H1 (cell line): Measurements from ENCODE around the gene UNC93A. TPM values are rescaled to one million over a fixed set of nuclear protein-coding genes. Genes with fewer than 3 reads are reported as not detected.

Experiments used
- CTCF ChIA-PET: fragments of 300-600 bp; sonication (Branson Sonifier 250); formaldehyde crosslinking; loops from one replicate; lab custom pipeline; 2021; ENCODE audit not compliant: partially characterized antibody; lab: Charles Lee
- POLR2A ChIA-PET: fragments of 300-600 bp; sonication (Branson Sonifier 250); formaldehyde crosslinking; loops from one replicate; lab custom pipeline; 2021; ENCODE audit warnings: inconsistent platforms; ENCODE audit not compliant: partially characterized antibody; lab: Charles Lee
- DNase-seq, 2 experiments: peaks; one replicate each; pipeline versions ENCODE4 v3.0.0 to v3.0.0-alpha.2; 2010 to 2022; ENCODE audit warnings: low spot score in 2 of 2, low read depth in 1 of 2, mixed read lengths in 1 of 2
- FAIRE-seq: peaks from 2 replicates; lab custom pipeline; 2011; peaks lifted over from hg19 to GRCh38; lab: Jason Lieb, UNC
- H2AFZ ChIP-seq: 2 replicates; pipeline ENCODE4 v1.8.1; 2012; ENCODE audit warnings: low read length, inconsistent platforms
- H2AK5ac ChIP-seq: 2 replicates; pipeline ENCODE4 v1.6.1; 2013; ENCODE audit warnings: low read depth, low read length
- H2BK120ac ChIP-seq: replicated peaks from 2 replicates; pipeline ENCODE3; 2013; ENCODE audit warnings: low read depth, low read length, inconsistent platforms
- H2BK12ac ChIP-seq: 2 replicates; pipeline ENCODE4 v1.6.1; 2013; ENCODE audit warnings: low read depth, low read length
- H2BK15ac ChIP-seq: 2 replicates; pipeline ENCODE4 v1.6.1; 2013; ENCODE audit warnings: low read length
- H2BK20ac ChIP-seq: 2 replicates; pipeline ENCODE4 v1.6.1; 2013; ENCODE audit warnings: low read length
- H2BK5ac ChIP-seq: 2 replicates; pipeline ENCODE4 v1.6.1; 2013; ENCODE audit warnings: low read depth, low read length
- H3K14ac ChIP-seq: 2 replicates; pipeline ENCODE4 v1.6.1; 2013; ENCODE audit warnings: inconsistent platforms; ENCODE audit not compliant: insufficient read length
- H3K18ac ChIP-seq: 2 replicates; pipeline ENCODE4 v1.6.1; 2013; ENCODE audit warnings: low read length; ENCODE audit errors: extremely low read depth
- H3K23ac ChIP-seq: 2 replicates; pipeline ENCODE4 v1.6.1; 2013; ENCODE audit warnings: inconsistent platforms; ENCODE audit not compliant: insufficient read length
- H3K23me2 ChIP-seq: 2 replicates; pipeline ENCODE4 v1.6.1; 2013; ENCODE audit warnings: low read depth, low read length
- H3K27ac ChIP-seq: 2 replicates; pipeline ENCODE4 v1.6.1; 2011; ENCODE audit warnings: low read depth, low read length, inconsistent platforms
- H3K27me3 ChIP-seq, 4 experiments: replicated peaks in 1 of 4; 1 replicate in 1 of 4; 2 replicates in 3 of 4; pipeline versions ENCODE4 v1.6.1 to v1.8.1; 2011 to 2013; ENCODE audit warnings: low read length in 3 of 4, mild to moderate bottlenecking in 3 of 4, inconsistent platforms in 2 of 4, mixed read lengths in 2 of 4, moderate library complexity in 1 of 4; ENCODE audit not compliant: control insufficient read depth in 3 of 4, insufficient read depth in 3 of 4; ENCODE audit errors: extremely low read depth in 1 of 4
- H3K36me3 ChIP-seq, 4 experiments: 2 replicates each; pipeline versions ENCODE4 v1.6.1 to v1.8.1; 2011 to 2013; ENCODE audit warnings: mild to moderate bottlenecking in 4 of 4, low read length in 3 of 4, moderate library complexity in 2 of 4, control low read depth in 1 of 4, inconsistent platforms in 1 of 4; ENCODE audit not compliant: insufficient read depth in 4 of 4, control insufficient read depth in 2 of 4
- H3K4ac ChIP-seq: replicated peaks from 2 replicates; pipeline ENCODE3; 2013; ENCODE audit warnings: low read length, low read depth, mixed read lengths, inconsistent platforms; ENCODE audit not compliant: insufficient read length
- H3K4me1 ChIP-seq, 4 experiments: replicated peaks in 1 of 4; 1 replicate in 1 of 4; 2 replicates in 3 of 4; pipeline versions ENCODE4 v1.6.1 to v1.8.1; 2011 to 2013; ENCODE audit warnings: low read length in 3 of 4, inconsistent platforms in 2 of 4, mixed read lengths in 1 of 4; ENCODE audit not compliant: insufficient read depth in 4 of 4, control insufficient read depth in 3 of 4
- H3K4me2 ChIP-seq, 2 experiments: 2 replicates each; pipeline versions ENCODE4 v1.6.1 to v1.8.1; 2011 to 2013; ENCODE audit warnings: low read depth in 2 of 2, low read length in 2 of 2, control low read depth in 1 of 2, inconsistent platforms in 1 of 2, mild to moderate bottlenecking in 1 of 2; ENCODE audit not compliant: insufficient read depth in 1 of 2
- H3K4me3 ChIP-seq, 4 experiments: fragments of 200-600, 300-600 bp in 1 of 4; sonication (generic), shearing (Covaris generic), sonication (Bioruptor Twin) in 1 of 4; 2 replicates each; pipeline versions ENCODE4 v1.5.1 to v1.8.1; 2011 to 2016; ENCODE audit warnings: low read length in 4 of 4, low read depth in 3 of 4, control low read depth in 2 of 4, inconsistent platforms in 2 of 4, mild to moderate bottlenecking in 2 of 4, mixed read lengths in 1 of 4, moderate library complexity in 1 of 4; ENCODE audit not compliant: insufficient read depth in 2 of 4; ENCODE audit errors: extremely low read depth in 1 of 4
- H3K56ac ChIP-seq: replicated peaks from 2 replicates; pipeline ENCODE3; 2013; ENCODE audit warnings: low read depth, mild to moderate bottlenecking, mixed read lengths, low read length, inconsistent platforms; ENCODE audit not compliant: insufficient read length
- H3K79me1 ChIP-seq: 2 replicates; pipeline ENCODE4 v1.6.1; 2013; ENCODE audit warnings: low read depth, low read length, control low read depth
- H3K79me2 ChIP-seq, 2 experiments: 2 replicates each; pipeline versions ENCODE4 v1.6.1 to v1.8.1; 2012 to 2013; ENCODE audit warnings: low read length in 2 of 2, mild to moderate bottlenecking in 2 of 2, inconsistent platforms in 1 of 2; ENCODE audit not compliant: insufficient read depth in 2 of 2, control insufficient read depth in 1 of 2
- H3K9ac ChIP-seq, 4 experiments: replicated peaks in 1 of 4; 1 replicate in 1 of 4; 2 replicates in 3 of 4; pipeline versions ENCODE4 v1.6.1 to v1.8.1; 2011 to 2013; ENCODE audit warnings: low read depth in 3 of 4, low read length in 3 of 4, control low read depth in 2 of 4, mild to moderate bottlenecking in 2 of 4, moderate library complexity in 2 of 4, inconsistent platforms in 1 of 4; ENCODE audit errors: extremely low read depth in 1 of 4
- H3K9me3 ChIP-seq, 2 experiments: 2 replicates each; pipeline versions ENCODE4 v1.6.1 to v1.8.1; 2012 to 2013; ENCODE audit warnings: mild to moderate bottlenecking in 2 of 2, moderate library complexity in 2 of 2, control low read depth in 1 of 2, inconsistent platforms in 1 of 2, low read depth in 1 of 2, low read length in 1 of 2, mixed read lengths in 1 of 2; ENCODE audit not compliant: insufficient read depth in 2 of 2
- H4K20me1 ChIP-seq, 2 experiments: replicated peaks in 1 of 2; 2 replicates each; pipeline versions ENCODE3 to v1.8.1; 2011 to 2013; ENCODE audit warnings: inconsistent platforms in 2 of 2, low read length in 2 of 2, mild to moderate bottlenecking in 1 of 2; ENCODE audit not compliant: insufficient read depth in 2 of 2, control insufficient read depth in 1 of 2
- H4K5ac ChIP-seq: 2 replicates; pipeline ENCODE4 v1.6.1; 2013; ENCODE audit warnings: low read length, low read depth, mixed read lengths, inconsistent platforms; ENCODE audit not compliant: insufficient read length
- H4K8ac ChIP-seq: 2 replicates; pipeline ENCODE4 v1.8.0; 2013; ENCODE audit warnings: mild to moderate bottlenecking, moderate library complexity, low read length, inconsistent platforms; ENCODE audit not compliant: insufficient read depth; ENCODE audit errors: extremely low read depth
- H4K91ac ChIP-seq: replicated peaks from 2 replicates; pipeline ENCODE3; 2013; ENCODE audit warnings: low read length, mixed read lengths, inconsistent platforms; ENCODE audit not compliant: insufficient read length
- BRCA1 ChIP-seq: IDR thresholded peaks from 2 replicates; pipeline ENCODE4 v1.6.1; 2012; ENCODE audit warnings: low read depth, low read length, improper control_type of control experiment
- CEBPB ChIP-seq: IDR thresholded peaks from 2 replicates; pipeline ENCODE4 v1.6.1; 2012; ENCODE audit warnings: low read depth, low read length
- CHD2 ChIP-seq: IDR thresholded peaks from 2 replicates; pipeline ENCODE4 v1.6.1; 2012; ENCODE audit warnings: low read length, improper control_type of control experiment
- CREB1 ChIP-seq: IDR thresholded peaks from 2 replicates; pipeline ENCODE4 v1.6.1; 2012; ENCODE audit warnings: inconsistent platforms
- KDM5A ChIP-seq: fragments of 200-600 bp; IDR thresholded peaks from 2 replicates; pipeline ENCODE4 v1.7.1; 2012; ENCODE audit warnings: mild to moderate bottlenecking, low read length, inconsistent platforms, mixed read lengths
- NANOG ChIP-seq: IDR thresholded peaks from 2 replicates; pipeline ENCODE4 v1.6.1; 2011; ENCODE audit warnings: low read length, low read depth, mild to moderate bottlenecking, inconsistent platforms; ENCODE audit not compliant: insufficient read depth, poor library complexity, severe bottlenecking
- RBBP5 ChIP-seq: IDR thresholded peaks from 2 replicates; pipeline ENCODE4 v1.7.1; 2012; ENCODE audit warnings: low read depth, mild to moderate bottlenecking, inconsistent platforms, low read length, moderate library complexity, borderline replicate concordance
- SIN3A ChIP-seq, 2 experiments: IDR thresholded peaks in 1 of 2; conservative IDR thresholded peaks in 1 of 2; 2 replicates each; pipeline ENCODE4 v1.6.1; 2011 to 2012; ENCODE audit warnings: low read length in 2 of 2, improper control_type of control experiment in 1 of 2, low read depth in 1 of 2, mild to moderate bottlenecking in 1 of 2
- TAF1 ChIP-seq: IDR thresholded peaks from 2 replicates; pipeline ENCODE4 v1.6.1; 2011; ENCODE audit warnings: mild to moderate bottlenecking, low read depth, low read length
- WGBS, 2 experiments: shearing (Covaris generic) in 1 of 2; methylation state at CpG; one replicate each; pipeline versions ENCODE4 v1.1.6 to v1.1.7; 2013 to 2015; ENCODE audit warnings: low lambda C conversion rate in 2 of 2, mixed read lengths in 2 of 2, inconsistent platforms in 1 of 2, low coverage in 1 of 2, missing lambda C conversion rate in 1 of 2; ENCODE audit not compliant: insufficient replicate concordance in 2 of 2, insufficient coverage in 1 of 2, insufficient read length in 1 of 2; ENCODE audit errors: extremely low coverage in 1 of 2, missing lambda C conversion rate in 1 of 2; 5-methylcytosine and 5-hydroxymethylcytosine counted together
- polyA plus RNA-seq, 7 experiments: library from polyadenylated mRNA; depleted of rRNA in 3 of 7; stranded (reverse) in 5 of 7; unstranded in 2 of 7; fragments of >200 nt in 5 of 7; fragments of 200-250 nt in 2 of 7; gene quantifications; 1 replicate in 5 of 7; 2 replicates in 1 of 7; 4 replicates in 1 of 7; pipeline versions ENCODE4 v1.2.1 to v1.2.3, GENCODE V29; 2011 to 2013; ENCODE audit warnings: missing spikeins in 2 of 7, mixed read lengths in 2 of 7
- total RNA-seq: library from RNA; stranded (reverse); fragmentation: NEBNext Ultra II Directional; extraction: Animal tissue kit (Norgen Biotek cat#: 25700); gene quantifications from 2 replicates; pipeline ENCODE4 v1.2.1, GENCODE V29; 2021
- TF ChIP-seq, protein P1 (sequence below): IDR thresholded peaks from 2 replicates; pipeline ENCODE4 v1.6.1; 2012; ENCODE audit warnings: inconsistent platforms

UNC93A gene
- total and polyA plus RNA-seq, 2 of the 8 experiments (the other 6 are each of a cell fraction or from before 2014, with no cell fraction given), result 0.39 TPM; not detected in 1

- no peaks in the 10 kb centered on the region; a peak in 1 of 7 replicates for H3K4me1 ChIP-seq
- H3K36me3 ChIP-seq, result no peaks in the 10 kb centered on the region
- H3K9me3 ChIP-seq, result peaks cover 0 to 3% of the 10 kb centered on the region in 2 experiments; a peak in 1 of 4 replicates
- no peak overlapping the region for H2BK12ac ChIP-seq
- no peak overlapping the region for H3K4ac ChIP-seq
- no peak overlapping the region for H3K18ac ChIP-seq
- no peaks in the 10 kb centered on the region for H3K79me2 ChIP-seq
- no peak overlapping the region for H3K9ac ChIP-seq
- ChIA-PET CTCF (interaction anchor here (1.0 to 3.7 kb wide), 9 partner anchors 13 to 553 kb away, joined by 3 to 17 read pairs (median 4); no protein-coding TSS in a partner anchor), POLR2A (no interaction called here)
- H4K91ac ChIP-seq, result no peak overlapping the region
- no peak overlapping the region for H4K5ac ChIP-seq
- H2AK5ac ChIP-seq, result no peak overlapping the region
- H3K56ac ChIP-seq, result no peak overlapping the region
- H3K4me3 ChIP-seq, result no peak overlapping the region
- no peak overlapping the region for H2AFZ ChIP-seq
- H3K4me2 ChIP-seq, result no peak overlapping the region
- DNase-seq (no peak), FAIRE-seq (no peak)
- no peak overlapping the region for H4K8ac ChIP-seq
- no peak overlapping the region for H2BK5ac ChIP-seq
- H3K27ac ChIP-seq, result no peak overlapping the region
- H3K14ac ChIP-seq, result no peak overlapping the region
- H2BK15ac ChIP-seq, result no peak overlapping the region
- H2BK120ac ChIP-seq, result no peak overlapping the region
- H2BK20ac ChIP-seq, result no peak overlapping the region
- 95% methylated on average over 5 of the region's 5 CpGs; no CpG with 5 or more reads in 1 of the 2 experiments for WGBS, 2 experiments
- H3K23ac ChIP-seq, result no peak overlapping the region
- no peaks in the 10 kb centered on the region for H3K27me3 ChIP-seq
- H3K23me2 ChIP-seq, result no peaks in the 10 kb centered on the region
- no peaks in the 10 kb centered on the region for H4K20me1 ChIP-seq
- no peaks in the 10 kb centered on the region for H3K79me1 ChIP-seq
- TF ChIP-seq CEBPB, result no peak
- no peak for TF ChIP-seq CHD2
- no peak for TF ChIP-seq CREB1
- TF ChIP-seq KDM5A, result no peak
- no peak for TF ChIP-seq SIN3A (conservative IDR thresholded peaks at IDR 0.05 in 1 of 2, IDR thresholded peaks at IDR 0.05 in 1 of 2; ENCODE audit: low read depth in 1 of 2, low read length in 2 of 2)
- TF ChIP-seq, protein P1, sequence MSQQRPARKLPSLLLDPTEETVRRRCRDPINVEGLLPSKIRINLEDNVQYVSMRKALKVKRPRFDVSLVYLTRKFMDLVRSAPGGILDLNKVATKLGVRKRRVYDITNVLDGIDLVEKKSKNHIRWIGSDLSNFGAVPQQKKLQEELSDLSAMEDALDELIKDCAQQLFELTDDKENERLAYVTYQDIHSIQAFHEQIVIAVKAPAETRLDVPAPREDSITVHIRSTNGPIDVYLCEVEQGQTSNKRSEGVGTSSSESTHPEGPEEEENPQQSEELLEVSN, result no peak
- TF ChIP-seq BRCA1, result no peak
- TF ChIP-seq RBBP5, result no peak
- no peak for TF ChIP-seq TAF1
- TF ChIP-seq NANOG, result no peak
Measured at GRCh38 chr6:167328086-167328485, 37.0 kb downstream of the UNC93A start.
